GM12878 (cell line): ENCODE data around the gene SMAD4. TPM values are rescaled to one million over a fixed set of nuclear protein-coding genes. Genes with fewer than 3 reads are reported as not detected.
"Not testable (repeated sequence)": the region's sequence is repeated elsewhere in the genome, so short reads cannot be mapped to it uniquely, and the experiment has no call there.

Source experiments
- ATAC-seq: fragments of 200-7000 bp; cut with Tn5 transposase; 3 replicates; pipeline ENCODE4 v1.9.1; 2020; ENCODE audit warnings: mild to moderate bottlenecking, moderate library complexity
- BruUV-seq: library from RNA; stranded (reverse); fragments of 400-500 nt; replicated peaks from 2 replicates; lab custom pipeline; 2021; lab: Mats Ljungman, UMichigan
- CTCF ChIA-PET: fragments of 300-600 bp; sonication (Branson Sonifier 250); formaldehyde crosslinking; extraction: SDS; loops from one replicate; lab custom pipeline; 2021; ENCODE audit warnings: inconsistent platforms; lab: Yijun Ruan, JAX
- POLR2A ChIA-PET: fragments of 350-600 bp; formaldehyde crosslinking; extraction: SDS; loops from one replicate; lab custom pipeline; 2021; ENCODE audit warnings: inconsistent platforms; lab: Charles Lee
- RAD21 ChIA-PET: fragments of 300-600 bp; sonication (Branson Sonifier 250); formaldehyde crosslinking; loops from one replicate; lab custom pipeline; 2023; ENCODE audit warnings: antibody characterized with exemption; ENCODE audit not compliant: unreplicated experiment; lab: Charles Lee
- SMC1A ChIA-PET: fragments of 300-600 bp; sonication (Branson Sonifier 250); formaldehyde crosslinking; loops from one replicate; lab custom pipeline; 2023; ENCODE audit not compliant: unreplicated experiment, uncharacterized antibody; lab: Charles Lee
- DNase-seq: peaks from one replicate; pipeline ENCODE4 v3.0.0-alpha.2; 2011; ENCODE audit warnings: low read depth, low spot score
- FAIRE-seq: peaks from 3 replicates; lab custom pipeline; 2011; peaks lifted over from hg19 to GRCh38; lab: Jason Lieb, UNC
- H2AFZ ChIP-seq: 2 replicates; pipeline ENCODE4 v1.6.0; 2011; ENCODE audit warnings: low read depth, low read length, control low read depth; ENCODE audit not compliant: control insufficient read depth
- H3K27ac ChIP-seq: 2 replicates; pipeline ENCODE4 v1.5.1; 2011; ENCODE audit warnings: control low read depth; ENCODE audit not compliant: control insufficient read depth, insufficient read depth
- H3K27me3 ChIP-seq, 2 experiments: replicated peaks in 1 of 2; 2 replicates each; pipeline versions ENCODE4 v1.6.0 to v1.6.1; 2011; ENCODE audit warnings: low read length in 1 of 2; ENCODE audit not compliant: control insufficient read depth in 2 of 2, insufficient read depth in 2 of 2
- H3K36me3 ChIP-seq, 2 experiments: 2 replicates each; pipeline ENCODE4 v1.5.1; 2011; ENCODE audit warnings: low read length in 1 of 2; ENCODE audit not compliant: control insufficient read depth in 2 of 2, insufficient read depth in 2 of 2
- H3K4me1 ChIP-seq: 2 replicates; pipeline ENCODE4 v1.6.1; 2011; ENCODE audit warnings: mild to moderate bottlenecking, low read length, moderate library complexity, mixed read lengths; ENCODE audit not compliant: control insufficient read depth, insufficient read depth
- H3K4me2 ChIP-seq: 2 replicates; pipeline ENCODE4 v1.6.0; 2011; ENCODE audit warnings: control low read depth; ENCODE audit not compliant: control insufficient read depth, insufficient read depth
- H3K4me3 ChIP-seq: fragments of 200-600 bp; sonication (generic); 2 replicates; pipeline ENCODE4 v1.5.1; 2016
- H3K79me2 ChIP-seq: 2 replicates; pipeline ENCODE4 v1.6.0; 2011; ENCODE audit warnings: low read length; ENCODE audit not compliant: control insufficient read depth, insufficient read depth
- H3K9ac ChIP-seq: 2 replicates; pipeline ENCODE4 v1.8.0; 2011; ENCODE audit warnings: low read length, control low read depth, mixed read lengths; ENCODE audit not compliant: control insufficient read depth, insufficient read depth
- H3K9me3 ChIP-seq: replicated peaks from 3 replicates; pipeline ENCODE4 v1.5.1; 2011; ENCODE audit warnings: mild to moderate bottlenecking, low read length; ENCODE audit not compliant: control insufficient read depth, insufficient read depth
- H4K20me1 ChIP-seq: 2 replicates; pipeline ENCODE4 v1.6.0; 2011; ENCODE audit not compliant: control insufficient read depth, insufficient read depth
- WGBS: methylation state at CpG from one replicate; pipeline ENCODE4 v1.1.6; 2016; ENCODE audit warnings: low lambda C conversion rate; ENCODE audit not compliant: insufficient replicate concordance, insufficient coverage; ENCODE audit errors: missing lambda C conversion rate; 5-methylcytosine and 5-hydroxymethylcytosine counted together
- in situ Hi-C: fragments of 300-500 bp; cut with MboI; formaldehyde crosslinking; loops from 9 replicates; pipeline ENCODE4 v1.14.3; 2018; ENCODE audit warnings: mixed read lengths
- intact Hi-C: fragments of 100-400 bp; cut with micrococcal nuclease; formaldehyde crosslinking; loops from one replicate; pipeline ENCODE4 v1.14.2; 2022; ENCODE audit not compliant: unreplicated experiment
- polyA plus RNA-seq, 11 experiments: library from polyadenylated mRNA; depleted of rRNA in 4 of 11; unstranded in 6 of 11; stranded (reverse) in 5 of 11; fragments of >200 nt; fragmentation: Nextera tagmentation in 4 of 11; fragmentation: Illumina TruSeq in 1 of 11; extraction: Ambion mirVana in 4 of 11; extraction: Trizol in 1 of 11; gene quantifications; 1 replicate in 1 of 11; 2 replicates in 10 of 11; pipeline versions ENCODE4 v1.2.1 to v1.2.3, GENCODE V29; 2011 to 2016; ENCODE audit warnings: inconsistent platforms in 2 of 11, missing spikeins in 2 of 11, low read depth in 1 of 11
- total RNA-seq, 4 experiments: library from RNA; depleted of rRNA in 3 of 4; stranded (reverse); fragments of >200 nt in 3 of 4; fragmentation: Illumina TruSeq in 1 of 4; extraction: Trizol in 1 of 4; gene quantifications; 2 replicates each; pipeline versions ENCODE4 v1.2.1 to v1.2.3, GENCODE V29; 2013 to 2021
- TF ChIP-seq, protein P1 (sequence below): IDR thresholded peaks from 2 replicates; pipeline ENCODE4 v1.6.1; 2011; ENCODE audit warnings: borderline replicate concordance, low read depth, mild to moderate bottlenecking, moderate library complexity, low read length; ENCODE audit not compliant: insufficient read depth, poor library complexity, severe bottlenecking

The SMAD4 gene
- total and polyA plus RNA-seq, 10 of the 15 experiments (the other 5 are each of a cell fraction or from before 2014, with no cell fraction given): 9.6 to 99.9 (median 37.5) TPM

DNA sequence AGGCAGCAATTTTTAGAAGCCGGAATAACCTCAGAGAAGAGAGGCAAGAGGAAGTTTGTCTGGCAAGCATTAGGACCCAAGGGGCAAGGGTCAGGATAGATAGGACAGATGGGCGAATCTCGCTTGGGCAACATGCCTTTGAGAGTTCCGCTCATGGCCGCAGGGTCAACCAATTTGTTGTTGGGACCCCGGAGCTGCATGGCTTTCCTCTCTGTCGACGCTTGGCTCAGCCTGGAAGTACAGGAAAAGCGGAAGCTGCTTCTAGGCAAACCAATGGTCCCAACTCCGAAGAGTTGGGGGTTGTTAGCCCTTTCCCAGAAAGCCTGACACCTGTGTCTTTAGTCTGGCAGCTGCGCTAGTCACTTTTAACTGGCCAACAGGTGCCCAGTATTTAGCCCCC, 89.5 kb downstream of the SMAD4 start:
- H3K4me2 ChIP-seq, FAIRE-seq, H3K4me1 ChIP-seq, BruUV-seq, DNase-seq, H3K27me3 ChIP-seq, H3K4me3 ChIP-seq, SMC1A ChIA-PET, H3K79me2 ChIP-seq, ATAC-seq, intact Hi-C loops, H2AFZ ChIP-seq, H4K20me1 ChIP-seq, POLR2A ChIA-PET, H3K9ac ChIP-seq, CTCF ChIA-PET, H3K27ac ChIP-seq, RAD21 ChIA-PET, H3K36me3 ChIP-seq, H3K9me3 ChIP-seq: not testable (repeated sequence)
- WGBS: 70% methylated on average over 11 of the region's 11 CpGs
- in situ Hi-C loops: loop anchor here (25.0 kb wide), 3 partner anchors 268 to 1793 kb away; no protein-coding TSS in a partner anchor

DNA sequence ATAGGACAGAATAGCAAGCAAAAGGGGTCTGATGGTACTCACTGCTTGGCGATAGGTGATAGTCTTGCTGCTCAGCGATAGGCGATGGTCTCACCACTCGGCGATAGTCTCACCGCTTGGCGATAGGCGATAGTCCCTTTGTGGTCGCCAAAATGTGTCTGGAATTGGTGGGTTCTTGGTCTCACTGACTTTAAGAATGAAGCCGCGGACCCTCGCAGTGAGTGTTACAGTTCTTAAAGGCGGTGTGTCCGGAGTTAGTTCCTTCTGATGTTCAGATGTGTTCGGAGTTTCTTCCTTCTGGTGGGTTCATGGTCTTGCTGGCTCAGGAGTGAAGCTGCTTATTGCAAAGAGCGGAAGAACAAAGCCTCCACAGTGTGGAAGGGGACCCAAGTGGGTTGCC, 90.0 kb downstream of the SMAD4 start:
- H3K27me3 ChIP-seq, H3K4me1 ChIP-seq, H3K4me3 ChIP-seq, H3K9ac ChIP-seq, FAIRE-seq, RAD21 ChIA-PET, H4K20me1 ChIP-seq, H3K9me3 ChIP-seq, H3K36me3 ChIP-seq, BruUV-seq, CTCF ChIA-PET, H3K79me2 ChIP-seq, H2AFZ ChIP-seq, SMC1A ChIA-PET, POLR2A ChIA-PET, H3K27ac ChIP-seq, intact Hi-C loops, DNase-seq, ATAC-seq, H3K4me2 ChIP-seq: not testable (repeated sequence)
- in situ Hi-C loops: loop anchor here (25.0 kb wide), 3 partner anchors 267 to 1792 kb away; no protein-coding TSS in a partner anchor
- TF ChIP-seq, protein P1, sequence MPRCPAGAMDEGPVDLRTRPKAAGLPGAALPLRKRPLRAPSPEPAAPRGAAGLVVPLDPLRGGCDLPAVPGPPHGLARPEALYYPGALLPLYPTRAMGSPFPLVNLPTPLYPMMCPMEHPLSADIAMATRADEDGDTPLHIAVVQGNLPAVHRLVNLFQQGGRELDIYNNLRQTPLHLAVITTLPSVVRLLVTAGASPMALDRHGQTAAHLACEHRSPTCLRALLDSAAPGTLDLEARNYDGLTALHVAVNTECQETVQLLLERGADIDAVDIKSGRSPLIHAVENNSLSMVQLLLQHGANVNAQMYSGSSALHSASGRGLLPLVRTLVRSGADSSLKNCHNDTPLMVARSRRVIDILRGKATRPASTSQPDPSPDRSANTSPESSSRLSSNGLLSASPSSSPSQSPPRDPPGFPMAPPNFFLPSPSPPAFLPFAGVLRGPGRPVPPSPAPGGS: peak; percentile 19
- 75% methylated on average over 16 of the region's 16 CpGs for WGBS
